ENCODE data around the gene EMID1.

The EMID1 gene

DNA sequence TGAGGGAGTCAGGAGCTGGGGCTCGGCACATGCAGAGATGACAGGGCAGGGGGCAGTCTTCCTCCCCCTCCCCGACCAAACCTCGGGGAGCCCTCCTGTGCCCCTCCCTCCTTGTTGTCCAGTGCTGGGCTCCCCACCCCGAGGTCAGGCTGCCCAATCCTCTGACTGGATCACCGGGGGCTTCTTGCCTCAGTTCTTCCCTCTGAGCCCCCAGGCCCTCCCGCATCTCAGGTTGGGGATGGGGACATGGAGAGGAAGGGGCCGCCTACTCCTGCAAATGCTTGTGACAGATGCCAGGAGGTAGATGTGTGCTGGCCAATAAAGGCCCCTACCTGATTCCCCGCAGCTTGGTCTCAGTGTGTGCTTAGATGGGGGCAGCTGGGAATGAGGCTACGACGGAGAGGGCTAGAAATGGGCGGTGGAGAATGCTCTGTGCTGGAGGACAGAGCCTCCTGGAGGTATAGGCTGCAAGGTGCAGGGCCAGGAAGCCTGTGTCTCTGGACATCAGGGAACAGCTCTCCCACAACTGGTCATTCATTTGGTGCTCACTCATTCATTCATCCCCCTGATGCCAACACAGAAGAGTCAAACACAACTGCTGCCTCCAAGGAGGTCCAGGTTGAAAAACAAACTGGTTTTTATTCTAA, 53.7 kb downstream of the EMID1 start:
- DNase-seq (ENCODE audit: low spot score) = no peak
- no peak for FAIRE-seq

DNA sequence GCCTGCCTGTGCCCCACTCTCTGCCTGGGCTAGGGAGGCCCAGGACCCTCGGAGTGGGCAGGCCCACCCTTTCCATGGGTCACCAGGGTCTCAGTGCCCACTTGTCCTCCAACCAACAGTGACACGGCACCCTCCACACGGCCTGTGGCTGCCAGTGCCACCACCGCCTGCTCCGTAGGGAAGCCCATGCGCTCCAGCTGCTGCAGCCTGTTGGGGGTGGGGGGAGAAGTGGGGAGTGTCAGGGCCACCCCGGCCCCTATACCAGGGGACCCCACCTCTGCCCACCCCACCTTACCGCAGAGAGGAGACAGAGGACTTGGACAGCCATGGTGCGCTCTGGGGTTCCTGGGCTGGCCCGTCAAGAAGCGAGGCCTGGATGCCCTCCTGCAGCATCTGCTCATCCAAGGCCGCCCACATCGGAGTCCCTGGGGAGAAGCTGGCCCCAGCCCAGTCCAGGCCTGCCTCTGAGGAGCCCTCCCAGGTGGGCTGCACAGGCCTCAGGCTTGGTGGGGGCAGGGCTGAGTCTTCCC, 54.4 kb downstream of the EMID1 start:
- FAIRE-seq (no peak), DNase-seq (ENCODE audit: low spot score) (no peak)

DNA sequence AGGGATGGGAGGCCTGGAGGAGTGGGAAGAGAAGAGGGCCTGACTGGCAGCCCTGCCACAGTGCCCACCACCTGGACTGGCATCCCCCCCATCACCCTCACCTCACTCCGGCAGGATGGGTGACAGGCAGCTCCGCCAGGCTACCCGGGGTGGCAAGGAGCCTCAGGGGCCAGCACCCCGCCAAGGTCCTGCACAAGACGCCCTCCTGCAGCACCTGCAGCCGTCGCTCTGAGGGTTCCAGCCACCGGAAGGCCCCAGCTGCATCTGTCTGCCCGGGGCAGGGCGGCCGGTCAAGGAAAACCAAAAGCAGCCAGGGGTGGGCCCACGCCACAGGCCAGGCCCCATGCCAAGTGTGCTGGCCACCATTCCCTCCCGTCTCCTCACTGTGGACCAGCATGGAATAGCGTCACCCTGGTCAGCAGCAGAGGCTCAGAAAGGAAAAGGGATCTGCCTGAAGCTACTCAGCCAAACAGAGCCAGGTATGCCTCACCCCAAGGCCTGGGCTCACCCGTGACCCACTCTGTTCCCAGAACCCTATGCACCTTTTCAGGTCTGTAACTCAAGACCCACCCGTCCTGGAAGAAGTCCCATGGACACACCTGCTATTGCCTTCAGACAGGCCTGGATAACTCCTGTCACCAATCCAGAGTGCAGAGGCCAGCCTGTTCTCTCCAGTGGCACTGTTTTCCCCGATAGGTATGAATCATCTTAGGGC, 55.1 kb downstream of the EMID1 start:
- FAIRE-seq (no peak), DNase-seq (ENCODE audit: low spot score) (no peak)

- FAIRE-seq (no peak), DNase-seq (ENCODE audit: low spot score) (no peak)
These were observed 58.1 kb downstream of the EMID1 start for GRCh38 chr22:29263791-29264276.

GRCh38 chr22:29265305-29265704, 59.6 kb downstream of the EMID1 start:
- FAIRE-seq (no peak), DNase-seq (ENCODE audit: low spot score) (no peak)

DNA sequence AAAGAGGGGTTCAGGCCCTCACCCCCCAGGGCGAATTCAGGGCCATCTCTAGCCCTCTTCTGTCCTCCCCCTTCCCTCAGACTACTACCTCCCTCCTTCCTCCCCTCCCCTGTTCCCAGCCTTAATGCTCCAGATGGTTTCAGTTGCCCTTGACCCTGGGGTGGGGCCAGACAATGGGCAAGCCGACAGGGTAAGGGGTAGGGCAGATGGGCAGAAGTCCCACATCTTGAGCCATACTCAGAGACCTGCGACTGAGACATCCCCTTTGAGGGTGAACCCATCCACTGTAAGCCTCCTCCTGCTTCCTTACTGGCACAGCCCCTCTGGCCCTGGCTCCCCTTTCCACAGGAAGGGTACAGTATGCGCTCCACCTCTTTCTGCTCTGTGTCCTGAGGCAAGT, 60.2 kb downstream of the EMID1 start:
- no peak for DNase-seq (ENCODE audit: low spot score)
- no peak for FAIRE-seq

GRCh38 chr22:29266564-29267461, 61.1 kb downstream of the EMID1 start:
- DNase-seq (ENCODE audit: low spot score) (no peak), FAIRE-seq (no peak)

DNA sequence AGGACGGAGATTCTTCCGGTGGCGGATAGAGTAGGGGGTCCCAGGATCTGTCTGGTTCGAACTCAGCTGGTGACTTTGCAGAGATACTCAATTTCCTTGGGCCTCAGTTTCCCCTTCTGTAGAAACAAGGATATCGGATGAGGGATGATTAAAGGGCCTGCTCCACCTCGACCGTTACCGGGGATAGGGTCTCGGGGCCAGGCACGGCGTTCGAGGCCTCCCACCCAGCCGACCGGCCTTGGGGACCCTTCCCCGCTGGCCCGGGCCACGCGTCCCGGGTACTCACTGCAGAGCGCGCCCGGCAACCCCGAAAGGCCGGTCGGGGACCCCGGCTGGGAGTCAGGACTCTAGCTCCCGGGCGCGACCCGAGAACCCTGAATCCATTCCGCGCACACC, 61.8 kb downstream of the EMID1 start:
- no peak for DNase-seq (ENCODE audit: low spot score)
- no peak for FAIRE-seq

GRCh38 chr22:29267858-29268510, 62.3 kb downstream of the EMID1 start, which contains the start of the genes EWSR1 and RHBDD3:
TSS of gene EWSR1 (plus strand) at chr22:29268268. CDS start at chr22:29268337, 69 bp downstream.
TSS of gene RHBDD3 (minus strand) at chr22:29267981. CDS start at chr22:29265626, 2,355 bp downstream.
- FAIRE-seq = no peak
- peak; percentile 91 for DNase-seq (ENCODE audit: low spot score)

DNA sequence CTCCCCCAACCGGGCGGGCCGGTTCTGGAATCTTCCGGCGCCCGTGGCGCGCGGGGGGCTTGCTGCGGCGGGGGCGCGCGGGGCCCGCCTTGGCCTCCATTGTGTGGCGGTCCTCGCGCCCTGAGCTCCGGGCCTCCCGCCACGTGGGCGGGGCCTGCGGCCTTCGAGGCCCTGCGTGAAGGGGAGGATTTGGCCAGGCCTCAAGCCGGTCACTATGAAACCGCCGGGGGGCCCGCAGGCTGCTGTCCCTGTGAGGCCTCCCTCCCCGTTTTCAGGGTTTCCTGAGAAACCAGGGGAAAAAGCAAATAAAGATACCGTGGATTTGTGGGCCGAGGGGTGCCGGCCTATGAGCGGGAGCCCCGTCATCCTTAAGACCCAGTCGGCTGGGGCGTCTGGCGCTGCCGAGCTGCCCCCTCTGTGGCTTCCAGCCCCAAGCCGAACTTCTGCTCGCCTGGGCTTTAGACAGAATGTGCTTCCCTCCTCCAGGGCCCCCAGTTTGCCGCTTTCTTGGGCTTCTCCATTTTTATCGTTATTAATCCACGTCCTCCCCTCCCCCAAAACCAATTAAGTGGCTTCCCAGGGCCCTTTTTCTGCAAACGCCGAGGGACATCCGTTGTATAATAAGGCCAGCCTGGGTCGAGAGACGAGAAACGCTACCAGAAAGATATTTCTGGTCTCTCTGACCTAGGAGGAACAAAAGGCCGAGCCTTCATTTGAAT, 63.0 kb downstream of the EMID1 start:
- no peak for FAIRE-seq
- peak; percentile 25 for DNase-seq (ENCODE audit: low spot score)

- FAIRE-seq (no peak), DNase-seq (ENCODE audit: low spot score) (no peak)
These were observed 63.5 kb downstream of the EMID1 start for GRCh38 chr22:29269230-29269604.

DNA sequence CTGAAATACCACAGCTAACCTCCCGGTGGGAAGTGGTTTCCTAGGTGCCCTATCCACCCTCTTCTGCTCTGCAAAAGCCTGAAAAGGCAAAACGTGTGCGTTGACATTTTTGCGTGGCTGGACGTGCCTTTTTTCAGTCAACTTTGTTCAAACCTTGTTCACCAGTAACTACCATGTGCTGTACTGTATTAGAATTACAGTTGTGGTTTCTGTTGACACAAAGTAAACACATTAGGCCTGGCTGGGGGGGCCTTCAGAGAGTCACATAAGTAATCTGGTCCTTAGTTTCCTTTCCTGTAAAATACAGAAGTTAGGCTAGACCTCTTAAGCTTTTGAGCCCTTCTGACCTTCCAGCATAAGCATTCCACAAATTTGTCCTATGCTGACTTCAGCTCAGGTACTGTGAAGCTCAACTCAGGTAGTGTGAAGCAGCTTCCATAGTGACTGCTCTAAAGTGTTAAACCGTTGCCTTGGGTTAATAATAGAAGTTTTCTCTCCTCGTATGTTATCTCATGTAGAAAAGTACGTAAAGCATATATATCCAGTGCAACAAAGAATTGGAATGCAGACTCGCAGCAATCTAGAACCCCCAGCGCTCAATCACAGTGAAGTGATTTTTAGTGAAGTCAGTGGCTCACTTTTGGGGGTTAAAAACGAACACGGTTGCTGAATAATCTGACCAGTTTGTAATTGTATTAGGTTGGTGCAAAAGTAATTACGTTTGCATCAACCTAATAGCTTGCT, 64.2 kb downstream of the EMID1 start:
- no peak for FAIRE-seq
- DNase-seq (ENCODE audit: low spot score) = no peak

DNA sequence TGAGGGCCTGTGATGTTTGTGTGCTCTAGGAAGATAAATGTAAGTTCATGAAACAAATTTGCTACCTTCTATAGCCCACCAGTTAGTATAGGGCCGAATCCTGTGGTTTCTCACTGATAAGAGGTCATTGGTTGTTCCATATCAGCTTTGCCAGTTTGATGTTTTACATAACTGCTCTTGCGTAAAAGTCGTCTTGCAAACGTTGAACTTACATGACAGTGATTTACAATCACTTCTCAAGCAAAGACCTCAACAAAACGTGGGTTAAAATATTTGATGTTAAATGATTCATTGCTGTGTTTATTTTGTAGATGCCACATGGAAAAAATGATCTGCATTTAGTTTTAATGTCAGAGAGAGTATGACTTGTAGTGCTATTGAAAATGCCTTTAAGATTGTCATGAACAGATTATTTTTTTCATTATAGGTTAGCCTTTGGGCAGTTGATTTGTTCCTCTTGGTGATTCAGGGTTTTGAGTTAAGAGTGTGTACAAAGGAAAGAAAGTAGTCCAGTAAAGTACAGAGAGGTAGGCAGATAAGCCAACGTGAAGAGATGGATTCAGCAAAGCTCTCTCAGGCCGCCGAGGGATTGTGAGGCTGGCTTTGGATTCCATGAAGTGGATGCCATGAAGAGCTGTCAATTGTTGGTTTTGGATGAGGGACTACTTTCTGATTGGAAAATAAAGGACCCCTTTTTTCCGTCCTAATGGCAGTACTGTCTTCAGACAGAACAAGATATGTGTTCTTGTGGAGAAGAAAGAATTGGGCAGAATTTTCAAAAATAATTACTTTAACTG, 65.0 kb downstream of the EMID1 start:
- peak; percentile 48 for FAIRE-seq

GRCh38 chr22:29272624-29273023, 66.9 kb downstream of the EMID1 start:
- DNase-seq (ENCODE audit: low spot score) = no peak

More for the DNA sequence above, 65.0 kb downstream of the EMID1 start:
- peak; percentile 29 for DNase-seq (ENCODE audit: low spot score)

GRCh38 chr22:29275167-29275566, 69.5 kb downstream of the EMID1 start:
- DNase-seq (ENCODE audit: low spot score) (no peak), FAIRE-seq (no peak)

More at GRCh38 chr22:29272624-29273023, 66.9 kb downstream of the EMID1 start:
- no peak for FAIRE-seq

- no peak for DNase-seq (ENCODE audit: low spot score)
- peak; percentile 68 for FAIRE-seq
These were observed 70.3 kb downstream of the EMID1 start for GRCh38 chr22:29275819-29276565.

GRCh38 chr22:29277927-29278326, 72.2 kb downstream of the EMID1 start:
- no peak for DNase-seq (ENCODE audit: low spot score)
- no peak for FAIRE-seq

- FAIRE-seq (no peak), DNase-seq (ENCODE audit: low spot score) (no peak)
These were observed 78.5 kb downstream of the EMID1 start for GRCh38 chr22:29284196-29284595.
